Fibroblast of peridontal ligament (primary cell): ENCODE results near the gene MSI1.

Experiments
- DNase-seq: peaks from one replicate; pipeline ENCODE4 v3.0.0-alpha.2; 2010; ENCODE audit errors: extremely low read depth

The MSI1 gene

DNA sequence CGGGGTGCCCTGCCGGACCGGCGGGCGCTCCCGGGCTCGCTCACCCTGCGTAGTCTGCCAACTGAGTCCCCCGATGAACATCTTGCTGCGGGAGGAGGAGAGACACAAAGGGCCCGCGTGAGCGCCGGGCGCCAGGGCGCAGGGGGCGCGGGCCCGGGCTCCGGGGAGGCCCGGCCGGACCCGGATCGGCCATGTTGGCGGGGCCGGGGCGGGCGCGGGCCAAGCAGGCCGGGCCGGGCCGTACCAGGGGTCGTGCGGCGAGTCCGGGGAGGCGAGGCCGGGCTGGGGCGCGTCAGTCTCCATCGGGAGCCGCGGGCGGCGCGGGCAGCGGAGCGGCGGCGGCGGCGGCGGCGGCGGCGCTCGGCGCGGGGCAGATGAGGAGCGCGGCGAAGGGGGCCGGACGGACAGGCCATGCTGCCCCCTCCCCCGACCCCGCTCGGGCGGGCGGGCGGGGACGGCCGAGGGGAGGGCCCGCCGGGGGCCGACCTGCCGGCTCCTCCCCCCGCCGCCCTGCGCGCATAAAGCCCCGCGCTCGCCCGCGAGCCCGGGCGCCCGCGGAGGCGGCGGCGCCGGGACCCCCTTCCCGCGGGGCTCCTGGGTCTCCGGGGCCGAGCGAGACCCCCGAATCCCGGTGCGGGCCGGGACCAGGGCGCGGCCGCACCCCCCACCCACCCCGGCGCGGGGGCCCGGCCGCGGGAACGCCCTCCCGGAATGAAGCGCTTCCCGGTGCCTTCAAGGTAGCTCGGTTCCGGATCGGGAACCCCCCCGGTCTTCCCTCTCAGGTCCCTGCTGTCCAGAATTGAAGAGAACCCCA is at the start of gene MSI1:
Gene MSI1 (minus strand): TSS at position 376 of the 814 bp plus-strand sequence. CDS start 73 bp downstream, at position 303.
- no peak for DNase-seq

DNA sequence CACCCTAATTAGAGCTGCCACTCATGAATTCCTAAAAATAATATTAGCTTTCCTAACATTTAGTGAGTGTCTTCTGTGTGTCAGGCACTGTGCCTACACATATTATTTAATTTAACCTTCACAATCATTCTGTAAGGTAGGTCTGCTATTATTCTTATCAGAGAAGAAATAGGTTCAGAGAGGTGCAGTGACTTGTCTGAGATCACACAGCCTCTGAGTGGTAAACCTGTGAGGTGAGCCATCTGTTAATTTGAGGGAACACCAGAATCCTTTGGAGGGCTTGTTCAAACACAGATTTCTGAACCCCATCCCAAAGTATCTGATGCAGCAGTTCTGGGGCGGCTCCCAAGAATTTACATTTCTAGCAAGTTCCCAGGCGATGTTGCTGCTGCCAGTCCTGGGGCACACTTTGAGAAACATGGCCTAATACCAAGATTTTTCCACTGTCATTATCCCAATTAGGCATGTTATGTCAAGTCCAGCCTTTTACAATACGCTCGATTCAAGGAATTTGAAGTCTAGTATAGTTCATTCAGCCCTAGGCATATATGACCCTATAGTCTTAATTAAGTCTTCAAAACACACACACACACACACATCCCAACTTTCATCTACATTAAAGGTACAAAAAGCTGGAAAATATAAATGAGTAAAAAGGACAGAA is 49.1 kb upstream of the MSI1 start:
- no peak for DNase-seq

DNA sequence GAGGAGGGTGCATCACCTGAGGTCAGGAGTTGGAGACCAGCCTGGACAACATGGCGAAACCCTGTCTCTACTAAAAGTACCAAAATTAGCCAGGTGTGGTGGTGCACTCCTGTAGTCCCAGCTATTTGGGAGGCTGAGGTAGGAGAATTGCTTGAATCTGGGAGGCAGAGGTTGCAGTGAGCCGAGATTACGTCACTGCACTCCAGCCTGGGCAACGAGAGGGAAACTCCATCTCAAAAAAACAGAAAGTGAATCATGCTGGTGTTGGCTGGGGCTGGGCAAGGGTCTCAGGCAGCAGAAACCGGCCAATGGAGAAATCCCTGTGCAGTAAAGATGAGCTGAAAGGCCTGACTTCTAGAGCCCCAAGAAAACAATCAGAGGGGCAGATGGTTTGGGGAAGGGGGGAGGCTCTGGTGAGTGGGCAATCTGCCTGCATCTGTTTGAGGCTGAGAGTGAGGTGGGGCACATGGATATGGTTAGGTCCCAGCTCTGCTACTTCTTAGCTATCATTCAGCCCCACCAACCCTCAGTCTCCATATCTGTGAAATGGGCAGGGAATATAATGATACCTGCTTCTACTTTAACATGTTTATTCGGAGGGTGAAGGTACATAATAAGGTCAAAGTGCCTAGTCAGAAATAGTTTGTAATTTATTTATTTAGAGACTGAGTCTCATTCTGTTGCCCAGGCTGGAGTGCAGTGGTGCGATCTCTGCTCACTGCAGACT is 47.7 kb upstream of the MSI1 start:
- no peak for DNase-seq

DNA sequence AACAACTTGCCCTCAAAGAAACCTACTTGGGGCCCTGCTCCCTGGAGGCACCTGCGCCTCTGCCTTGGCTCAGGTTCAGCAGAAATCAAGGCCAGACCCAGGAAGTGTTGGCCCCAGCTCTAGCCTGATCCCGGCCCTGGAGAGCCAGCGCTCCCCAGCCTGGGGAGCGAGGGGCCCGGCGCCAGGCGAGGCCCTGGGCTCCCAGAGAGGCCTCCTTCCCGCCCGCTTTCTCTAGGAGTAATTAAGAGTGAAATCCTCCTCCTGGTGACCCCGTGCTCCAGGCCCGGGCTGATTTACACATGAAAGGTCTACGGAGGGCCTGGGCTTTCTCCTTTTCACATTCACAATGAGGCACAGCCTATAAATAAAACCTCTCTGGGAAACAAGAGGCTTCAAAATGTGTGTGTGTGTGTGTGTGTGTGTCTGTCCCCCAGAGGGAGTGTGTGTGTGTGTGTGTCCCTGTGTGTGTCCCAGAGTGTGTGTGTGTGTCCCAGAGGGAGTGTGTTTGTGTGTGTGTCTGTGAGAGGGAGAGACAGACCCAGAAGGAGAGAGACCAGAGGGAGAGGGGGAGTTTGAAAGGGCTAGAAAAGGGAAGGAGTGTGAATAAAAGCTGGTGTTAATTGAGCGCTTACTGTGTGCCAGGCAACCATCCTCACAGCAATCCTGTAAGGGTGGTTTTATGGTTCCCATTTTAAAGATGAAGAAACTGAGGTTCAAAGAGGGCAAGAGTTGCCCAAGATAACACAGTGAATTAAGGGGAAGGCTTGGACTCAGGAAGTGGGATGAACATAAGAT is 45.1 kb upstream of the MSI1 start:
- DNase-seq, result no peak

DNA sequence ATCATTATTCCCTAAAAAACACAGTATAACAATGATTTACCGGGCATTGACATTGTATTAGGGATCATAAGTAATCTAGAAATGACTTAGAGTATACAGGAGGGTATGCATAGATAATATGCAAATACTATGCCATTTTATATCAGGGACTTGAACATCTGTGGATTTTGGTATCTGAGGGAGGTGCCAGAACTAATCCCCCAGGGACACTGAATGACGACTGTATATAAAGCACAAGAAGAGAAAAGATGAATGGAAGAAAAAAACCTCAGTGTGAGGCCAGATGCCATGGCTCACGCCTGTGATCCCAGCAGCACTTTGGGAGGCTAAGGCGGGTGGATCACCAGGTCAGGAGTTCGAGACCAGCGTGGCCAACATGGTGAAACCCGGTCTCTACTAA is 43.5 kb upstream of the MSI1 start:
- peak; percentile 8 for DNase-seq

DNA sequence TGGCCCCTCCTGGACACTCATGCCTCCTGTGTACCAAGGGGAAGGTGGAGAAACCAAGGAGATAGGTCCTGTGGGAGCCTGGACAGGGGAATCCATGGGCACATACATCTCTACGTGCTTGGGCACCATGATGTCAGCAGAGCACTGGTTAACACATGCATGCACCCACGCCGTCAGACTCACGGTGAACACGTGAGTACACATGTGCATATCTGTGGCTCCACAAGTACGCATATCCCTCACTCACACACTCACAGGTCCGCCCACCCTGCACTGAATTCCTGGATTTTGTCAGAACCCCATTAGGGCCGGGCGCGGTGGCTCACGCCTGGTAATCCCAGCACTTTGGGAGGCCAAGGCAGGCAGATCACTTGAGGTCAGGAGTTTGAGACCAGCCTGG is 39.8 kb upstream of the MSI1 start:
- no peak for DNase-seq

DNA sequence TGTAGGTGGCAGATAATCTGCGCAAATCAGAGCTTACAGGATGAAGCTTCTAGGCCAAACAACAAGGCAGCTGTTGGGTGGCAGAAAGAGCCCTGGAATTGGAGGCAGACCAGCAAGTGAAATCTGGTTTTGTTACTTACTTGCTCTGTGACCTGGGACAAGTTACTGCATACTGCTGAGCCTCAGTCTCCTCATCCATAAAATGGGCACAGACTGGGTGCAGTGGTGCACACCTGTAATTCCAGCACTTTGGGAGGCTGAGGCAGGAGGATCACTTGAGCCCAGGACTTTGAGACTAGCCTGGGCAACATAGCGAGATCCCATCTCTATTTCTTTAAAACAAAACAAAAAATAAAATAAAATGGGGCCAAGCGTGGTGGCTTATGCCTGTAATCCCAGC is 37.6 kb upstream of the MSI1 start:
- no peak for DNase-seq

DNA sequence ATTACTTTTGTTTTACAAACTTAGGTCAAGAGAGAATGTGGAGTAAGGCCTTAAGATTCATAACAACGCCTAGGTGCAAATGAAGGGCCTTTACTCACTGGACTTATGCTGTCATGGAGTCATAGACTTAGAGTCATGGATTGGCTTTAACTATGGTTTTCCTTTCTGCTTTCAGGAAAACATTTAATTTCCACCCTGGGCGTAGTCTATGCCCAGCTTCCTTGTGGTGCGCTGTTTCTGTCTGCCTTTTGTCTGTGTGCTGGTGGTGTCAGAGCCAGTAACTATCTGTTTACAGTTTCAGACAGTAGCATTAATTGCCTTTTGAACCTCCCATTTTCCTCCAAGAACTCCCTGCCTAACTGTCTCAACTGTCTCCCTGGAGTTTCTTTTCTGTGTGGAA is 37.1 kb upstream of the MSI1 start:
- no peak for DNase-seq

DNA sequence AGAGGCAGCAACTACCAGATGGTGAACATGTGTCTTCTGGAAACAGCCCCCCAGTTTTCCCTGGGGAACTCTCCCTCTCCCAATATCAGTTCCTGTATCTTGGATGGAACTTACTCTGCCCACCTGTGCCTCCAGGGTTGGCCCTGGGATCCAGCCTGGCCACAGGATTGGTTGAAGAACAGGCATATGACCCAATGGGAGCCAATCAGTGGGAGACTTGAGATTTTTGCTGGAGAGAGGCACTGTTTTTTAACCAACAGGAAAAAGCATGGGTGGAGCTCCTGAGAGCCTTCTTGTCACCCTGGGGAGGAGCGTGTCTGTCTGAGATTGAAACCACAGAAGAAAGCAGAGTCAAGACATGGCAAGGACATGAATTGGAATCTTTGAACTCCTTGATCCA is 35.3 kb upstream of the MSI1 start:
- no peak for DNase-seq

DNA sequence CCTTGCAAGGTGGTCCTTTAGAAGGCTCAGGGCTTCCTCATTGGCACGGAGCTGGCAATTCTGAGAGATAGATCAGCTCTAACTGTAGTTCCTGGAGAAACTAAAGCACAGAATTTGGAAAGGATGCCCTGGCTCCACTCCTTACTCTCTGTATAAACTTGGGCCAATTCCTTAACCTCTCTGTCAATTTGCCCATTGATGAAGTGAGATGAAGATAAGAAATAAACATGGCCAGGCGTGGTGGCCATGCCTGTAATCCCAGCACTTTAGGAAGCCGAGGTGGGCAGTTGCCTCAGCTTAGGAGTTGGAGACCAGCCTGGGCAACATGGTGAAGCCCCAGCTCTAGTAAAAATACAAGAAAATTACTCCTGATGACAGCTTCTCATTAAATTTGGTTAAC is 34.9 kb upstream of the MSI1 start:
- no peak for DNase-seq

DNA sequence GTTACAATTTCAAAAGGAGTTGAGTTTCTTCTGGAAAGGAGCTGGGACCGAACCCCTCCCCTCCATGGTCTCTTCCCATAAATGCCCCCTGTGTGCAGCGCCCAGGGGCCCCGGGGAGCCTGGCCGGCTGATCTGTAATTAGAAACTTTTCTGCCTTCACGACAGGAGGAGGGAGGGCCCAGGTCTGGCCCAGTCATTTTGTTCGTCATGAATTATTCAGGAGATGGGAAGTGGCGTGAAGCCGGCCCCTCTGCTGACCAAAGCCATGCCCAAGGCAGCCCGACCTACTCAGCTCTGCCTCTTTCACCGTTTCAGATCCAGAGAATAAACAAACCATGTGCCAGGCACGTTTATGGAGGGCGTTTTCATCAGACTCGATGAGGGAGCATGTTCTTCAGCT is 33.3 kb upstream of the MSI1 start:
- no peak for DNase-seq

DNA sequence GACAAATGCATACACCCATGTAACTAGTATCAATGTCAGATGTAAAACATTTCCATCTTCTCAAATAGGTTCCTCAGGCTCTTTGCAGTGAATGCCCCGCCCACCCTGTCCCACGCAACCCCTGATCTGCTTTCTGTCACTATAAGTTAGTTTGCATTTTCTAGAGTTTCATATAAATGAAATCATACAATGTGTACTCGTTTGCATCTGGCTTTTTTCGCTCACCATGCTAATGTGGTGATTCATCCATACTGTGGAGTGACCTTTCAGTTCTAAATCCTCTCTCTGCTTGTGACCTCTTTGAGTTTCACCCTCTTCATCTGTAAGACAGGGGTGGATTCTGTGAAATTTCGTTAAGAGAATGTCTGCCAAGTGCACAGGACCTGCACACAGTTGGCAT is 30.6 kb upstream of the MSI1 start:
- DNase-seq, result peak; percentile 51

DNA sequence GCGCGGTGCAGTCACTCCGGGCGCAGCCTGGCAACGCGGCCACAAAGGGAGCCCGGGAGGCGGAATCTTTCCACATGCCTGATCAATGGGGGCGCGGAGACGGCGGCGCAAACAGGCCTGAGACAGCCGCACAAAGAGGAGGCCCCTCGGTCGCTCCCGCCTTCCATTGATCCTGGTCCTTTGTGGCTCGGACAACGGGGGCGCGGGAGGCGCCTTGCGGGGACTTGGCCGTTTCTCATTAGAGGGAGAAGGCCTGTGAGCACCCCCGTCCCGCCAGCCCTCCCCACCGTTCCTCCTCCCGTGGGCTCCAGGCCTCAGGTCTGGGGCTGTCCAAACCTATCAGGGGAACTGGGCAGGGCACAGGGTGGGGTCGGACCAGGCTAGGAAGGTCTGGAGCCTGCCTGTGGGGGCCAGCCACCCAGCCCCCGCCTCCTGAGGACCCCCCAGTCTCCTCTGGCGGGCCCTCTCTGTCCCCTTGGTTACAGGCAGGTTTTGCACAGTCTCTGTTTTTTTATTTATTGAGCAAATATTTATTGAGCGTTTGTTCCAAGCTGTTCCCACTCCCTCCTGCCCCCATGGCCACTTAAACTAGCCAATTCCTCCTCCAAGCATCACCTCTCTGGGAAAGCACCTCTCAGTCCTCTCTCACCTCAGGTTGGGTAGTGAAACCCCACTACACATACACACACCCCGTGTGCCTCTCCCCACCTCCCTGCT is 29.0 kb upstream of the MSI1 start:
- DNase-seq, result no peak

DNA sequence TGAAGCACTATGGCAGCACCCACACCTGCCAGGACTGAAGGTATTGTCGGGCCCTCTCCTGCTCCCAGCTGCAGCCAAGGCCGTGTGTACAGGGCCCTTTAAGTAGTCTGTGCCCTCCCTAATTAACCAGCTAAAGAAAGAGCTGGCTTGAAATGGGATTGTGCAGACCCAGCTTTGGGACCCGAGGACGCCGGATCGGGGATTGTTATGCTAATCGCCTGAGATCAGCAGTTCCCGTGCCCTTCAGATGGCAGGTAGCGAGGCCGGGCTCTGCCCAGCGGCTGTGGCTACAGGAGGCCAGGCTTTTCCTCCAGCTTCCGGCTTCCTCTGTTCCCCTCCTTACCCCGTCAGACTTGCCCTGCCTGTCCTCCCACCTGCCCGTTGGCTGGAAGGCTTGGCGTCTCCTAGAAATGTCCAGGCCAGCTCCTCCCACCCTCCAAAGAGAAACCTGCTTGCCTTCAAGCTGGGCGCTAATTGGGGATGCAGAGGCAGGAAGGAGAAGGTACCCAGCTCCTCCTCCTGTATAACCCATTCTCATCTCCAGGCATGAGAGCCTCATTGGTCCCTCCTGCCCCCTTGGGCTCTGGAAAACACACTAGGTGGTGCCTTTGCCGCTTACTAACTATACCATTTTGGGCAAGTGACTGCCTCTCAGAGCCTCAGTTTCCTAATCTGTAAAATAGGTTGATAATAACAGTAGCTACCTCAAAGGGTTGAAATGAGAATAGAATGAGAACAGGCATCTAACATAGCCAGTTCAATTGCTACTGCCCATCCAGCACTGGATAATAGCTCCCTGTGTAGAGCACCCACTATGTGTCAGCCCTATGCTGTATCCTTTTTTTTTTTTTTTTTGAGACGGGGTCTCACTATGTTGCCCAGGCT is 25.8 kb upstream of the MSI1 start:
- DNase-seq, result no peak

DNA sequence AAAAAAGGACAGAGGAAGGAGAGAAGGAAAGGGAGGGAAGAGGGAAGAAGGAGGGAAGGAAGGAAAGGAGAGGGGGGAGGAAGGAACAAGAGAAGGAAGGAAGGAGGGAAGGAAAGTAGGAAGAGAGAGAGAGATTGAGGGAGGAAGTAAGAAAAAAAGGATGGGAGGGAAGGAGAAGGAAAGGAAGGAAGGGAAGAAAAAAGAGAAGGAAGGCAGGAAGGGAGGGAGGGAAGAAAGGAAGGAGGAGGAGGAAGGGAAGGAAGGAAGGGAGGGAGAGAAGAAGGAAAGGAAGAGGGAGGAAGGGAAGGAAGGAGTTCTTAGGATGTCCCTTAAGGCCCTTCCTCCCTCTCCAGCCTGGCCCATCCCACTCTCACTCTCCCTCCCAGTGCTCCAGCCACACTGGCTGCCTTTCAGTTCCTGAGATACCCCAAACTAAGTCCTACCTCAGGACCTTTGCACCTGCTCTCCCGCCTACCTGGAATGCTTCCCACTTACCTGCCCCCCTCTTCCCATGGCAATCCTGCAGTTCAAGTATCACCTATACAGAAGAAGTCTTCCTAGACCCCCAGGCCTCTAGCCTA is 21.7 kb upstream of the MSI1 start:
- DNase-seq, result no peak

DNA sequence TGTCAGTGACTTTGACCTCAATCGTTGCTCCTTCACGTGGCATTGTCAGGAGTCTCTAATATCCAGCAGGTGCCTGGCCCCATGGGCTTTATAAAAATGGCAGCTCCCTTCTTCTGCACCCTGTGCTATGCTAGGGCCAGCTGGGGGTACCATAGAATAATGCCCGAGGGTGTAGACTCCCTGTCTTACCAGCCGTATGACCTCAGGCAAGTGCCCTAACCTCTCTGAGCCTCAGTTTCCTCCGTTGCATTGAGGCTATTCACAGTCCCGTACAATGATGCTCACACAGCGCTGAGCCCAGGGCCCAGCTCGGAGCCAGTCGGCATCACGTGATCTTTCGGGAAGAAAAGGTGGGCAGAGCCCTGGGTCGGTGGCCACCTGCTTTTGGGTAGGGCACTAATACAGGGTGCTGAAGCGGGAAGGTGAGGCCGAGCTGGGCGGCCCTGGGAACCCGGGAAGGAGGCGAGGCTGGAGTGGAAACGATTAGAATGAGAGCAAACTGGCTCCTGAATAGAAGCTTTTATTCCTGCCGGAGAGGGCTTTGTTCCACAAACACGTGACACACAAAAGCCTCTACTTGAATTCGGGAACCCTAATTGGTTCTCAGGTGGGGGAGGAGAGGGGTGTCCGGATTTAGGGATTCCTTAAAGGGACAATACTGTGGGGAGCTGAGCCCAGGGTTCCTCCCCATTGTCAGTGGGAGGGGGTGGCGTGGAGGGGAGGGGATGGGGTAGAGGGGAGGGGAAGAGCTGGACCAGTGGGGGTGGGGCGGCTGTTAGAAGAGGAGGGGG is 19.9 kb upstream of the MSI1 start:
- no peak for DNase-seq

DNA sequence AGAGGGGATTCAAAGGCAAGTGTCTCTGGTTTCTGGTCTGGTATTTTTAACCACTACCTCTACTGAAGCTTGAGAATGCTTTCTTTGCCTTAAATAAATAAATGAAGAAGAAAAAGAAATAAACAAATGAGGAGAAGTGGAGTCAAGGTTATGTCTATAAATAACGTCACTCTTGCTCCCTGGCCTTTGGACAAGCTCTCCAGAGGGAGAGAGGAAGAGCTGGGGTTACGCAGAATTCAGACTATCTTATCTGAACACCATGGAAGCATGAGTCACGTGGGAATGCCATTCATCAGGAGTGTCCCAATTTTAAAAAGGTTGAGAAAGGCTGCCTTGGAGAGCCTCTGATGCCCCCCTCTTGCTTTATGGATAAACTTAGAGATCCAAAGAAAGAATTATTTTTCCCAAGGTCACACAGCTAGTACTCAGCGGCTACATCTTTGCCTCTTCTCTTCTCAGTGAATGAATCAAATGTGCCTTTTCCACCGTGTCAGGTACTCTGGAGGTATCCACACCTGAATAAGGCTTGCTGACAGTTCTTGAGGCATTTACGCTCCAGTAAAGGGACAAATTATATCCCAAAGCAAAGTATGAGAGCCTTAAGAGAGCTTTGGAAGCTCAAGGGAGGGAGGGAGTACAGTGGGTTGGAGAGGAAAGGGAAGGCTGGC is 12.9 kb upstream of the MSI1 start:
- peak; percentile 15 for DNase-seq

DNA sequence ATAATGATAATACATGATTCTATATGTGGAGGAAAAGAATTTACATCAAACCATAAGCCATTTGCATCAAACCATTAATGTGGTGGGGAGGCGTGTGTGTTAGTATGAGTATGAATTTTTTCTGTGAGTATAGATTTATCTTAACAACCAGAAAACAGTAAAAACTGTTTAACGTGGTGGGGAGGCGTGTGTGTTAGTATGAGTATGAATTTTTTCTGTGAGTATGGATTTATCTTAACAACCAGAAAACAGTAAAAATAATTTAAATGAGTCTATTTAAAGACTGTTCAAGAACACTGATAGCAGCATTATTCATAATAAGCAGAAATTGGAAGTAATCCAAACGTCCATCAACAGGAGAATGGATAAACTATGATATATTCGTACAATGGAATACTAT is 9.1 kb upstream of the MSI1 start:
- DNase-seq, result no peak

DNA sequence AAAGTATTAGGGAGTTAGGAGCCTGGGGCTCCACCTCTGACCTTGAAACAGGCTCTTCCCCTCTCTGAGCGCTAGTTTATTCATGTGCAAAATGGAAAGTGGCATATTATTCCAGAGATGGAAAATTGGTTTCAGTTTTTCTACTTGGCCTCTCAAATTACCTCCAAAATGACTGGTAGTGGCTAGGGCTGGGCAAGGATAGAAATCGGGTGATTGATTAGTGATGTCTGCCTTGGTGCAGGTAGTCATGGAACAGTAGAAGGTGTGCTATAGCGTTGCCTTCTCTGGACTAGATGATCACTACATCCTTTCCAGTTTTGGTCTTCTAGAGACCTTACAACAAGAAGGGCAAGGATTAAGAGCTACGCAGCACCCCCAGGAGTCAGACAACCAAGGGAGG is 8.6 kb upstream of the MSI1 start:
- DNase-seq, result no peak
